ENCODE measurements around the gene DUSP22.

Gene DUSP22

GRCh38 chr6:291697-292505 lies at the start of gene DUSP22:
DUSP22 (plus strand) TSS chr6:292487; CDS start chr6:292540, 53 bp downstream.
- TF ChIP-seq GATA2 (IDR thresholded peaks at IDR 0.05; ENCODE audit: low read depth, low read length) (no peak), GATA3 (IDR thresholded peaks at IDR 0.05; ENCODE audit: low read depth, low read length) (no peak)

- TF ChIP-seq GATA3 (IDR thresholded peaks at IDR 0.05; ENCODE audit: low read depth, low read length) (no peak), GATA2 (IDR thresholded peaks at IDR 0.05; ENCODE audit: low read depth, low read length) (no peak)
Measured at GRCh38 chr6:246352-246751, 45.9 kb upstream of the DUSP22 start.

- TF ChIP-seq GATA2 (IDR thresholded peaks at IDR 0.05; ENCODE audit: low read depth, low read length) (no peak), GATA3 (IDR thresholded peaks at IDR 0.05; ENCODE audit: low read depth, low read length) (no peak)
Measured at GRCh38 chr6:247351-247750, 44.9 kb upstream of the DUSP22 start.

- no peak for TF ChIP-seq GATA2 (IDR thresholded peaks at IDR 0.05; ENCODE audit: low read depth, low read length)
- TF ChIP-seq GATA3 (IDR thresholded peaks at IDR 0.05; ENCODE audit: low read depth, low read length): no peak
Measured at GRCh38 chr6:250676-251075, 41.6 kb upstream of the DUSP22 start.

GRCh38 chr6:251920-252319 lies 40.4 kb upstream of the DUSP22 start:
- TF ChIP-seq GATA2 (IDR thresholded peaks at IDR 0.05; ENCODE audit: low read depth, low read length) (no peak), GATA3 (IDR thresholded peaks at IDR 0.05; ENCODE audit: low read depth, low read length) (no peak)

GRCh38 chr6:252775-253535 lies 39.3 kb upstream of the DUSP22 start:
- TF ChIP-seq GATA3 (IDR thresholded peaks at IDR 0.05; ENCODE audit: low read depth, low read length): no peak
- TF ChIP-seq GATA2 (IDR thresholded peaks at IDR 0.05; ENCODE audit: low read depth, low read length): no peak

- TF ChIP-seq GATA2 (IDR thresholded peaks at IDR 0.05; ENCODE audit: low read depth, low read length) (no peak), GATA3 (IDR thresholded peaks at IDR 0.05; ENCODE audit: low read depth, low read length) (no peak)
Measured at GRCh38 chr6:254016-254415, 38.3 kb upstream of the DUSP22 start.

GRCh38 chr6:255041-255750 lies 37.1 kb upstream of the DUSP22 start:
- TF ChIP-seq GATA3 (IDR thresholded peaks at IDR 0.05; ENCODE audit: low read depth, low read length): no peak
- no peak for TF ChIP-seq GATA2 (IDR thresholded peaks at IDR 0.05; ENCODE audit: low read depth, low read length)

- TF ChIP-seq GATA2 (IDR thresholded peaks at IDR 0.05; ENCODE audit: low read depth, low read length) (no peak), GATA3 (IDR thresholded peaks at IDR 0.05; ENCODE audit: low read depth, low read length) (no peak)
Measured at GRCh38 chr6:255751-256083, 36.6 kb upstream of the DUSP22 start.

GRCh38 chr6:256169-256568 lies 36.1 kb upstream of the DUSP22 start:
- no peak for TF ChIP-seq GATA3 (IDR thresholded peaks at IDR 0.05; ENCODE audit: low read depth, low read length)
- TF ChIP-seq GATA2 (IDR thresholded peaks at IDR 0.05; ENCODE audit: low read depth, low read length): no peak

GRCh38 chr6:257031-257725 lies 35.1 kb upstream of the DUSP22 start:
- no peak for TF ChIP-seq GATA2 (IDR thresholded peaks at IDR 0.05; ENCODE audit: low read depth, low read length)
- no peak for TF ChIP-seq GATA3 (IDR thresholded peaks at IDR 0.05; ENCODE audit: low read depth, low read length)

GRCh38 chr6:257774-258173 lies 34.5 kb upstream of the DUSP22 start:
- TF ChIP-seq GATA2 (IDR thresholded peaks at IDR 0.05; ENCODE audit: low read depth, low read length) (no peak), GATA3 (IDR thresholded peaks at IDR 0.05; ENCODE audit: low read depth, low read length) (no peak)

- TF ChIP-seq GATA2 (IDR thresholded peaks at IDR 0.05; ENCODE audit: low read depth, low read length) (no peak), GATA3 (IDR thresholded peaks at IDR 0.05; ENCODE audit: low read depth, low read length) (no peak)
Measured at GRCh38 chr6:259316-259715, 33.0 kb upstream of the DUSP22 start.

Data from SH-SY5Y (cell line).